ENCODE measurements around the gene SHB. TPM values are rescaled to one million over a fixed set of nuclear protein-coding genes. Genes with fewer than 3 reads are reported as not detected.

Gene SHB
- total RNA-seq, 1 donor from 2014 or later = 34.0 TPM

DNA sequence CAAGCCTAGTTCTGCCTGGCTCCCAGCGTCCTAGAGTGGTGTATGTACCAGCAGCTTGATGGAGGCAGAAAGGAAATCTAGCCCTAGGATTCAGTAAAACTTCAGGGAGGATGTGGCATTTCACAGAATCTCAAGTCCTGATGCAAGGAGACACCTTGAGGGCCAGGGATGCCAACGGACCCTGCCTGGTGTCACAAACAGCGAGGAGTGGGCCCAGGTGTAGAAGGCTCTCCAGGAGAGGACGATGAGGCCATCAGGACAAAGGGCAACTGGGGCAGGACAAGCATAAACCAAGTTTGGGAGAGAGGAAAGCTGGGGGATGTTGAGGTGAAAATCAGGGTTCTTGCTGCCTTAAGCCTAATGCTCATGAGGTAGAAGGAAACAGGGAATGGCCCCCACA, 83.0 kb downstream of the SHB start:
- ATAC-seq = no peak

DNA sequence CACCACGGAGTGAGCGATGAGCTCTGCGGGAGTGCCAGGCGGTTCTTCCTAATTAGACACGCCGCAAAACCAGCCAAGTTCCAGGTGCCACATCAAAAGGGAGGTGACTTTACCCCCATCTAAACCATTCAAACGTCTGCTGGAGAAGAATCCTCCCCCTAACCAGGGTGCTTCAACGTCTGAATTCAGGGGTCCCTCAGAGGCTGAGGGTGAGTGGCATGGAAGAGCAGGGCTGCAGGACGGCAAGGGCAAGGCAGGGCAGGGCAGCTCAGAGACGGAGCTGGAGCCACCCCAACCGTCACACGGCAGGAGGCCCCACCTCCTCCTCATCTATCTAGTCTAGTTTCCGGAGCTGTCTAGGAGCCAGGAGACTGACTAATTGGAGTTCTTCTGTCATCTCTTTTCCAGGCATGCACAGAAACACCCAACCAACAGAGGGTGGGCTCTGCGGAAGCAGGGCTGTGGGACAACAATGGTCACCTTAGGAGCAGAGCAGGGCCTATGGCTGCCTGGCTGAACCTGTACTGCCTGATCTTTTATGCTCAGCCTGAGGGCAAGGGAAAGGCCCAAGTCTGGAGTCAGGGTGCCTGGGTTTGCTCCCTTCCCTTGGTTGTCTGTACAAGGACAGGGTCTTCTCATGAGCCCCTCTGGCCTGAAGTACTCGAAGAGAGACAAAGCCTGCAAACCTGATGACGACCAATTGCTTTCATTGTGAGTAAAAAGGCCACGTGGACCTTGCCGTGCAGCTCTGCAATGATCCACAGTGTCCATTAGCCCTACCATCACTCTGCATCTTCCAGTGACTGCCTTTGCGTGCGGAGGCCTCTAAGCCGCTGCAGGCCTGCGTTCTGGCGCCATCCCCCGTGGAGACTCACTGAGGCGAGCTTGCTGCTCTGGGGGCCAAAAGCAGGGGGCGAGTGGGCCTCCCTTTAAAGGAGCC, 84.1 kb downstream of the SHB start:
- peak; percentile 89 for ATAC-seq

GRCh38 chr9:37984278-37984671, 84.8 kb downstream of the SHB start:
- no peak for ATAC-seq

GRCh38 chr9:37983381-37984067, 85.5 kb downstream of the SHB start:
- no peak for ATAC-seq

- ATAC-seq = no peak
Observed at GRCh38 chr9:37979844-37980243, 89.2 kb downstream of the SHB start.

DNA sequence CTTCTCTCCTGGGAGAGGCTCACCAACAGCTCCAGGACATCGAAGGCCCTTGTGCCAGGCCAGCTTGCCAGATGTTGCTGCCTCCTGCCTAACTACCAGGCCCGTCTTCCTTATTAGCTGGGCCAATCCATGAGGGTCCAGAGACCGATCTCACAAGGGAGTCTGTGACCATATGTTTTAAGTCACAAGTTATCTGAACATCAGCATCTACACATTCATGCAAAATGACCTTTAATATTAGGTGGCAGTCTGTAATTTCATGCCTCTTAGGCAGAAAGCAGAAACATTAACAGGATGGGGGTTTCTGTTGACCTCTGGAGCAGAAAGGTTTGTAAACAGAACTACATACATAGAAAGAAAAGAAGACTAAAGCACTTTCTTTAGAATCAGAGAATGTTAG, 90.0 kb downstream of the SHB start:
- ATAC-seq = no peak

DNA sequence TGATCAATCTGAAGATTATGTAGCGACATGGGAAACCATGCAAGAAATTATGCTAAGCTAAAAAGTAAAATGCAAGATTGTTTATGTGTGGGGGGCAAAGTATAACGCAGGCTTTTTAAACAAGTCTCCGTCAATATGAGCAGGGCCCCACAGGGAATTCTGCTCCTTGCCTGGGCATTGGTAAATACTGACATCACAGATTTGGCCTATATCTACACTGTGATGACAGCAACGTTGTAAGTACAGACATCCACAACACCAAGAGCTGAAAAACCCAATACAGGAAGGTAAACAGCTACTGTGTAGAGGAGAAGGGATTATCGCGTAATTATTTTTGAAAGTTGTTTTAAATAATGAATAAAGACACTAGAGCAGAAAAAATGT, 90.6 kb downstream of the SHB start:
- ATAC-seq = no peak

DNA sequence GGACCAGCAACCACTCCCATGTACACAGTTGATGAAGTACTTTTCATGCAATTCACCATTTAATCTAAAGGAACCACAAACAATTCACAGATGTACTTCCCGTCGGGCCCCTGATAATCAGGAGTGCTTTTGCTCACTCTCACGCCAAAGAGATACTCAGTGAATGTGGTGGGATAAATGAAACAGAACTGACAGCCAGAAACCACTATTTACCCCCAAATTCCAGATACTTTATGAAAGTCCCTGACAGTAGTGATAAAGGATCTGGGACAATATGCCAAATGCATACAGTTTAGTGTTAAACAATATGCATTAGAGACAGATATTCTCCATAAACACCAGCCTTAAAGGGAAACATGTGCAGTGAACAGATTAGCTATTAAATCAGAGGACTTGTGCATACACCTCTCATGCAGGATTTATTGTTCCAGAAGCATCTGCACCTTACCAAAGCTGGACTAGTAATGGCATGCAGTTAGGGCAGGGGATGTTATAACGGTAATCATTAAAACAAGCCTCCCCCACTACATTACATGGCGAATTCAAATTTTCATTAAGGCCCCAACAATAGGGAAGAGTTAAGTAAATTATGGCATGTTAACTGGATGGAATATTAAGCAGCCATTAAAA, 91.1 kb downstream of the SHB start:
- no peak for ATAC-seq

GRCh38 chr9:37976714-37977477, 92.1 kb downstream of the SHB start:
- ATAC-seq = peak; percentile 90

DNA sequence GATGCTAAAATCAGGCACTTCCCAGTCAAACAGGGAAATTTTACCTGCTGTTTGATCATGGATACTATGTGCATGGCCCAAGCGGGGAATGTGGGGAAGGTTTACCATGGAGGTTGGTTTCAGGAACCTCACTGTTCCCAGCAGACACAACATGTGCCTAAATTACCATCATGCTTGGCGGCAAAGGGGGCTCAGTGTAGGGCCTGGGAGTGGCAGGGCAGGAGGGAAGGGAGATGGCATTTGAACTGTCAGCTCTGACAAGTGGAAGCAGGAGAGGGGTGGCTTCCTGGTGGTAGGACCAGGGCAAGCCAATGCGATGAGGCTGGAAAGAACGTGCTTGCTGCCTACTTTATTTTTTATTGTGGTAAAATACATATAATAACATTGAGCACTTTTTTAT, 93.4 kb downstream of the SHB start:
- ATAC-seq = no peak

GRCh38 chr9:37974506-37975173, 94.4 kb downstream of the SHB start:
- ATAC-seq = no peak

- ATAC-seq = no peak
Observed at GRCh38 chr9:37972351-37972848, 96.6 kb downstream of the SHB start.

GRCh38 chr9:37971691-37972090, 97.3 kb downstream of the SHB start:
- no peak for ATAC-seq

- no peak for ATAC-seq
Observed at GRCh38 chr9:37971108-37971459, 97.9 kb downstream of the SHB start.

DNA sequence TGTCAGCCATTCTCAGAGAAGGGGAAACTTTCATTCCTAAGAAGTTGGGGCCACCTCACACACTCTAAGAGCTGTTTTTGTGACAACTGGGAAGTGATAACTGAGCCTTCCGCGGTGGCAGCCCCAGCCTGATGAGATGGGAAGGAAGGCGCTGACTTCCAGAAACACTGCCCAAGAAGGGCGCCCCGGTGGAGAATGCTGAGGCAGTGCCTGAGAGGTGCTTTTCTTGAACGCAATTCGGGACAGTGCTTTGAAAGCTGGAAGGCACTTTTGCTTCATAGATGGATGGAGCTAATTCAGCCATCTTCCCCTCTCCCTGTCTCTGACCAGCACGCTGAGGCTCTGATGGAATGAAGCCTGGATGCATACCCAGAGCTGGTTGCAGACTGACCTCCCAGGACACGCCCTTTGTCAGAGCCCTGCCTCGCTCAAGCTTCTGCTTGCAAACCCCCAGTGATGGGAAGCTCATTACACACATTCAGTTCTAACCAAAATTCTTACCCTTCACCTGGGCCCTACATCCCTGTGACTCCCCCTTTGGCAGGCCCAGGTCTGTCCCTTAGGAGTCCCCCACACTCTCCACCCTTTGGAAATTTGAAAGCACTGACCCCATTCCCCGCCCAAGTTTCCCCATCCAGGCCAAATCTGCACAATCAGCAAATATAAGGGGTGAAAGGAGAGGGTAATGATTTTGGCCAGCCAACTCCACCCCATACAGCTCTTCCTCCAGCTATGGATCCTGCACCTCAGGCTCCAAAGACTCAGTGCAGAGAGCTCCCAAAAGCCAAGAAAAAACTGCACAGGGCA, 98.5 kb downstream of the SHB start:
- ATAC-seq = no peak

DNA sequence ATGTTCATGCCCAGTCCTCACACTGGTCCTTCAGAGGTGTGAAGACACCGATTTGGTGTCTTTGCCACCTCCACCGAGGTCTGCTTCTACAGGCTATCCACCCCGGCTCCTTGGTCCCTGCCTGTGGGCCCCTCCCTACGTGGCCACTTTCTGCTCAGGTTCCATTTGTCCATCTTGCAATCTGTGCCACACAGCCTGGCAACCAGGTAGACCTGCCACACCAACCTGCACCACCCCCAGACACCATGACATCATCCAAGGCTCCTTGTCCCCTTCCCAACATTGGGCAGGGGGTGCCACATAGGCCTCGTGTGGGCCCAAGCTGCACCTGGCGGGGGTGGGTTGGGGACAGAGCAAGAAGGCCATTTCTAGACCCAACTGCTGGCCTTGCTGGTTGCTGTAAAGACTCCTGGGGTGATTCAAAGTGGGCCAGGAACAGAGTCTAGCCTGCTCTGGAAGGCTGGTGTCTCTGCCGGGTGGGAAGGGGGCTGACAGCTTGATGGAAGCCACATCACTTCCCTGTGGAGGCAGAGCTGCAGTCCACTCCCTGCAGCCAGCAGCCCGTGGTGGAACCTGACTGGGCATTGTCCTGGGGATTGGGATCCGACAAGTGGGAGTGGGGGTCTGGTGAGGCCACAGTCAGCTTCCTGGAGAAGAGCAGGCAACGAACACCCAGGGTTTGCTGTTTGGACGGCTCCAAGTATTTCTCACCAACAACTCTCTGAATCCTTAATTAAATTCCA, 99.3 kb downstream of the SHB start:
- ATAC-seq = no peak

DNA sequence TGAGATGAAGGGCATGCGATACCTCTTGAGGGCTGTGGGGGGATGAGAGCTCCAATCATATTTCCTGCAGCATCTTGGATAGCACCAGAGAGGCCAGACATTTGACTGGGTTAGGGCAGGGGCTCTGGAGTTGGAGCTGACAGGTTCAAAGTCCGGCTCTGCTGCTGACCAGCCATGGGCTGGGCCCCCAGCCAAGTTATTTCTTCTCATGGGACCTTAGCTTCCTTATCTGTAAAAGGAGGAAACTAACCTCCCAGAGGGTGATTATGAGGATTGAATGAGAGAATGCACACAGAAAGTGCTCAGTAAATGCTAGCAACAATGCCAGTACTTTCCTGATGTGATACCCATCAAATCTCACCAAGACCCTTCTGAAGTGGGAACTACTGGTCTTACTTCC, 99.9 kb downstream of the SHB start:
- ATAC-seq = no peak

DNA sequence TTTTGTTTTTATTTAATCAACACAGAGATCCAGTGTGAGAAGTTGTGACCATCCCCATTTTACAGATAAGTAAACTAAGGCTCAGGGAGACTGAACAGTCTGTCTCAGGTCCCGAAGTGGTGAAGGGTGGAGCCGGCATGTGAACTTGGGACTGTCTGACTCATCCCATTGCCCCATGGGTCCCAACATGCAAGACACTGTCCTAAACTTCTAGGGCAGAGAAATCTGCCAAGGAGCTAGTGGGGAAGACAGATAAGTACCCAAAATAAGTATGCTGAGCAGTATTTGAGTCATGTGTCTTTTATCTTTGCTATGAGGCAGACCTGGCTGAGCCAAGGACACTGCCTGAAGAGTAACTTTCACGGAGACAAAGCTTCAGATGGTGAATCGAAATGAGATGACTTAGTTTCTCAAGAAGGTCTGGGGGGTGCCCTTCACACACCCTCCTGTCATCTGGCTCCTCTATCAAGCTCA, 100.8 kb downstream of the SHB start:
- ATAC-seq = peak; percentile 49

DNA sequence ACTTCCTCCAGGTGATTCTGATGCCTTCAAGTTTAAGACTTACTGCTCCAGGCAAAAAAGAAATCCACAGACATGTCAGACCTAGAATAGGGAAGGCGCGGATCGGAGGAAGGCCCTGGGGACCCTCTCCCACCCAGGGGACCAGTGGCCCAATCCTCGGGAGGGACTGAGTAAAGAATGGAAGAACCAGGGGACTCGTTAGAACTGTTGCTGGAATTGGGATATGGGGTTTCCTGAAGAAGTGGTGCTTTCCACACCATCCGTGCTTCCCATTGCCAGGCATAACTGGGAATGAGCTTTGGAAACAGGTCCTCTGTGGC, 101.3 kb downstream of the SHB start:
- no peak for ATAC-seq

- peak; percentile 75 for ATAC-seq
Observed at GRCh38 chr9:37967014-37967760, 101.8 kb downstream of the SHB start.
